Trophoblast cell (in vitro differentiated cells and primary cell): Measurements from ENCODE around the gene CEACAM3.
A peak's percentile ranks its signal among the peaks of the same experiment; 100 is the strongest.

Source experiments
- DNase-seq, 2 donors: peaks; one replicate each; pipeline ENCODE4 v3.0.0-alpha.2; 2016
- H2AFZ ChIP-seq: 2 replicates; pipeline ENCODE4 v1.6.1; 2013; ENCODE audit warnings: low read length, moderate library complexity, mild to moderate bottlenecking; ENCODE audit not compliant: insufficient read depth, poor library complexity
- H2AK5ac ChIP-seq: 2 replicates; pipeline ENCODE4 v1.6.1; 2013; ENCODE audit warnings: mild to moderate bottlenecking, low read length
- H2BK120ac ChIP-seq: 2 replicates; pipeline ENCODE4 v1.6.1; 2013; ENCODE audit warnings: low read length, mild to moderate bottlenecking, moderate library complexity; ENCODE audit not compliant: insufficient read depth, poor library complexity
- H2BK12ac ChIP-seq: 2 replicates; pipeline ENCODE4 v1.6.1; 2013; ENCODE audit warnings: mild to moderate bottlenecking, low read length, moderate library complexity
- H2BK5ac ChIP-seq: 2 replicates; pipeline ENCODE4 v1.6.1; 2013; ENCODE audit warnings: low read length, low read depth, moderate library complexity, mild to moderate bottlenecking; ENCODE audit not compliant: poor library complexity
- H3K14ac ChIP-seq: 2 replicates; pipeline ENCODE4 v1.6.1; 2013; ENCODE audit warnings: mild to moderate bottlenecking, low read length
- H3K18ac ChIP-seq: 2 replicates; pipeline ENCODE4 v1.6.1; 2013; ENCODE audit warnings: mild to moderate bottlenecking, low read length
- H3K23ac ChIP-seq: 2 replicates; pipeline ENCODE4 v1.6.1; 2013; ENCODE audit warnings: low read length
- H3K27ac ChIP-seq: 2 replicates; pipeline ENCODE4 v1.5.1; 2013; ENCODE audit warnings: low read depth, mild to moderate bottlenecking, inconsistent platforms, low read length, moderate library complexity
- H3K27me3 ChIP-seq: 2 replicates; pipeline ENCODE4 v1.6.1; 2013; ENCODE audit warnings: inconsistent platforms, mild to moderate bottlenecking, low read length, moderate library complexity; ENCODE audit not compliant: insufficient read depth
- H3K36me3 ChIP-seq, 2 experiments: 1 replicate in 1 of 2; 2 replicates in 1 of 2; pipeline ENCODE4 v1.6.1; 2013; ENCODE audit warnings: low read length in 2 of 2, mild to moderate bottlenecking in 2 of 2, moderate library complexity in 1 of 2; ENCODE audit not compliant: insufficient read depth in 2 of 2, control insufficient read depth in 1 of 2
- H3K4ac ChIP-seq: 2 replicates; pipeline ENCODE4 v1.6.1; 2013; ENCODE audit warnings: low read depth, mild to moderate bottlenecking, low read length, moderate library complexity
- H3K4me1 ChIP-seq, 2 experiments: 1 replicate in 1 of 2; 2 replicates in 1 of 2; pipeline ENCODE4 v1.6.1; 2013; ENCODE audit warnings: low read length in 2 of 2, mild to moderate bottlenecking in 2 of 2, moderate library complexity in 1 of 2; ENCODE audit not compliant: insufficient read depth in 2 of 2, control insufficient read depth in 1 of 2
- H3K4me2 ChIP-seq: 2 replicates; pipeline ENCODE4 v1.6.1; 2013; ENCODE audit warnings: inconsistent platforms, mild to moderate bottlenecking, low read length, moderate library complexity
- H3K4me3 ChIP-seq: 2 replicates; pipeline ENCODE4 v1.5.1; 2013; ENCODE audit warnings: mild to moderate bottlenecking, low read depth, low read length, inconsistent platforms
- H3K79me1 ChIP-seq: one replicate; pipeline ENCODE4 v1.6.1; 2013; ENCODE audit warnings: low read length
- H3K79me2 ChIP-seq: 2 replicates; pipeline ENCODE4 v1.6.1; 2013; ENCODE audit warnings: low read length, mild to moderate bottlenecking; ENCODE audit not compliant: control insufficient read depth, insufficient read depth, poor library complexity
- H3K9ac ChIP-seq: 2 replicates; pipeline ENCODE4 v1.6.1; 2013; ENCODE audit warnings: mild to moderate bottlenecking, low read length
- H3K9me3 ChIP-seq: 2 replicates; pipeline ENCODE4 v1.6.1; 2013; ENCODE audit warnings: low read depth, mild to moderate bottlenecking, control low read depth, inconsistent platforms, low read length; ENCODE audit not compliant: insufficient read depth
- H4K12ac ChIP-seq: 2 replicates; pipeline ENCODE4 v1.6.1; 2013; ENCODE audit warnings: low read depth, mild to moderate bottlenecking, low read length, moderate library complexity
- H4K8ac ChIP-seq: 2 replicates; pipeline ENCODE4 v1.6.1; 2013; ENCODE audit warnings: low read depth, mild to moderate bottlenecking, low read length, moderate library complexity
- H4K91ac ChIP-seq: one replicate; pipeline ENCODE4 v1.6.1; 2013; ENCODE audit warnings: low read depth, mild to moderate bottlenecking, low read length, moderate library complexity
- WGBS: extraction: QIAGEN DNeasy Blood & Tissue Kit; methylation state at CpG from one replicate; pipeline ENCODE4 v1.1.7; 2013; ENCODE audit warnings: missing lambda C conversion rate; ENCODE audit not compliant: insufficient read length, insufficient coverage; ENCODE audit errors: extremely low coverage; 5-methylcytosine and 5-hydroxymethylcytosine counted together

Gene CEACAM3

GRCh38 chr19:41850381-41850780 is 54.0 kb downstream of the CEACAM3 start:
- H3K9ac ChIP-seq: no peak overlapping the region
- H2BK5ac ChIP-seq: no peak overlapping the region
- H4K12ac ChIP-seq: no peak overlapping the region
- H3K4ac ChIP-seq: no peak overlapping the region
- H3K4me1 ChIP-seq: no peaks in the 10 kb centered on the region
- no CpG with 5 or more reads among the region's 5 CpGs for WGBS
- H3K18ac ChIP-seq: no peak overlapping the region
- no peak overlapping the region for H4K8ac ChIP-seq
- no peaks in the 10 kb centered on the region for H3K27me3 ChIP-seq
- H2AFZ ChIP-seq: no peak overlapping the region
- no peak overlapping the region for H3K23ac ChIP-seq
- no peak overlapping the region for H4K91ac ChIP-seq
- H3K36me3 ChIP-seq: no peaks in the 10 kb centered on the region
- H3K4me2 ChIP-seq: no peak overlapping the region
- no peaks in the 10 kb centered on the region for H3K79me2 ChIP-seq
- H2AK5ac ChIP-seq: no peak overlapping the region
- DNase-seq: no peak
- no peak overlapping the region for H2BK12ac ChIP-seq
- H3K79me1 ChIP-seq: no peaks in the 10 kb centered on the region
- no peaks in the 10 kb centered on the region for H3K9me3 ChIP-seq
- H3K14ac ChIP-seq: no peak overlapping the region
- no peak overlapping the region for H3K27ac ChIP-seq
- no peak overlapping the region for H2BK120ac ChIP-seq
- H3K4me3 ChIP-seq: no peak overlapping the region

GRCh38 chr19:41851456-41851855 is 55.1 kb downstream of the CEACAM3 start:
- Histone ChIP-seq H2BK5ac (no peak overlapping the region), H4K12ac (no peak overlapping the region), H3K27me3 (no peaks in the 10 kb centered on the region), H3K18ac (no peak overlapping the region), H3K4ac (no peak overlapping the region), H3K79me1 (no peaks in the 10 kb centered on the region), H2AK5ac (no peak overlapping the region), H3K9ac (no peak overlapping the region), H4K91ac (no peak overlapping the region), H3K36me3 (no peaks in the 10 kb centered on the region), H2AFZ (no peak overlapping the region), H3K4me1 (no peaks in the 10 kb centered on the region), H3K4me2 (no peak overlapping the region), H3K9me3 (no peaks in the 10 kb centered on the region), H4K8ac (no peak overlapping the region), H3K27ac (no peak overlapping the region), H3K79me2 (no peaks in the 10 kb centered on the region), H3K23ac (no peak overlapping the region), H3K4me3 (no peak overlapping the region), H3K14ac (no peak overlapping the region), H2BK120ac (no peak overlapping the region), H2BK12ac (no peak overlapping the region)
- WGBS: no CpG with 5 or more reads among the region's 4 CpGs
- DNase-seq: no peak

GRCh38 chr19:41853344-41853743 is 57.0 kb downstream of the CEACAM3 start:
- H4K91ac ChIP-seq: no peak overlapping the region
- H4K8ac ChIP-seq: no peak overlapping the region
- no peak overlapping the region for H2BK12ac ChIP-seq
- H3K9me3 ChIP-seq: no peaks in the 10 kb centered on the region
- H3K79me1 ChIP-seq: no peaks in the 10 kb centered on the region
- H2BK5ac ChIP-seq: no peak overlapping the region
- no peak overlapping the region for H2BK120ac ChIP-seq
- no peak overlapping the region for H2AFZ ChIP-seq
- no peak overlapping the region for H3K27ac ChIP-seq
- H3K18ac ChIP-seq: no peak overlapping the region
- H3K4me2 ChIP-seq: no peak overlapping the region
- H2AK5ac ChIP-seq: no peak overlapping the region
- H3K27me3 ChIP-seq: no peaks in the 10 kb centered on the region
- no peak overlapping the region for H4K12ac ChIP-seq
- H3K9ac ChIP-seq: no peak overlapping the region
- no peak overlapping the region for H3K4me3 ChIP-seq
- no peak overlapping the region for H3K4ac ChIP-seq
- no peaks in the 10 kb centered on the region for H3K4me1 ChIP-seq
- WGBS: no CpG with 5 or more reads among the region's 2 CpGs
- no peak overlapping the region for H3K14ac ChIP-seq
- DNase-seq: no peak
- no peak overlapping the region for H3K23ac ChIP-seq
- H3K79me2 ChIP-seq: no peaks in the 10 kb centered on the region
- no peaks in the 10 kb centered on the region for H3K36me3 ChIP-seq

- no peak overlapping the region for H2BK5ac ChIP-seq
- H3K27ac ChIP-seq: no peak overlapping the region
These were observed 57.4 kb downstream of the CEACAM3 start for GRCh38 chr19:41853768-41854167.

More at GRCh38 chr19:41853768-41854167, 57.4 kb downstream of the CEACAM3 start:
- Histone ChIP-seq H3K14ac (no peak overlapping the region), H3K9ac (no peak overlapping the region), H4K91ac (no peak overlapping the region), H2AK5ac (no peak overlapping the region), H2BK12ac (no peak overlapping the region), H3K9me3 (no peaks in the 10 kb centered on the region), H3K79me2 (no peaks in the 10 kb centered on the region), H3K27me3 (no peaks in the 10 kb centered on the region), H2BK120ac (no peak overlapping the region), H3K79me1 (no peaks in the 10 kb centered on the region), H3K4me2 (no peak overlapping the region), H4K12ac (no peak overlapping the region), H3K18ac (no peak overlapping the region), H4K8ac (no peak overlapping the region), H3K4ac (no peak overlapping the region), H2AFZ (no peak overlapping the region), H3K23ac (peak overlapping the region; percentile 25), H3K4me3 (no peak overlapping the region), H3K36me3 (no peaks in the 10 kb centered on the region), H3K4me1 (no peaks in the 10 kb centered on the region)
- DNase-seq: no peak
- no CpG with 5 or more reads among the region's 2 CpGs for WGBS
